ENCODE measurements around the gene ERC2.
"Not testable (repeated sequence)": the region's sequence is repeated elsewhere in the genome, so short reads cannot be mapped to it uniquely, and the experiment has no call there.

Gene ERC2

GRCh38 chr3:55532806-55533205, 935.5 kb downstream of the ERC2 start:
- FAIRE-seq: no peak

- no peak for FAIRE-seq
Measured at GRCh38 chr3:55531321-55531720, 936.9 kb downstream of the ERC2 start.

- FAIRE-seq: no peak
Measured at GRCh38 chr3:55527361-55527760, 940.9 kb downstream of the ERC2 start.

- FAIRE-seq: no peak
Measured at GRCh38 chr3:55526332-55527030, 941.8 kb downstream of the ERC2 start.

GRCh38 chr3:55525436-55525835, 942.8 kb downstream of the ERC2 start:
- FAIRE-seq: no peak

- FAIRE-seq: no peak
Measured at GRCh38 chr3:55524565-55525244, 943.6 kb downstream of the ERC2 start.

GRCh38 chr3:55523471-55523870, 944.8 kb downstream of the ERC2 start:
- no peak for FAIRE-seq

GRCh38 chr3:55521738-55522421, 946.4 kb downstream of the ERC2 start:
- no peak for FAIRE-seq

GRCh38 chr3:55521064-55521737, 947.1 kb downstream of the ERC2 start:
- no peak for FAIRE-seq

- no peak for FAIRE-seq
Measured at GRCh38 chr3:55519019-55519418, 949.2 kb downstream of the ERC2 start.

- no peak for FAIRE-seq
Measured at GRCh38 chr3:55518451-55518850, 949.8 kb downstream of the ERC2 start.

GRCh38 chr3:55516392-55517030, 951.8 kb downstream of the ERC2 start:
- FAIRE-seq: no peak

- no peak for FAIRE-seq
Measured at GRCh38 chr3:55515550-55516246, 952.6 kb downstream of the ERC2 start.

GRCh38 chr3:55514962-55515361, 953.3 kb downstream of the ERC2 start:
- FAIRE-seq: no peak

- no peak for FAIRE-seq
Measured at GRCh38 chr3:55512571-55513343, 955.5 kb downstream of the ERC2 start.

GRCh38 chr3:55511895-55512570, 956.2 kb downstream of the ERC2 start:
- no peak for FAIRE-seq

GRCh38 chr3:55508335-55508734, 959.9 kb downstream of the ERC2 start:
- FAIRE-seq: no peak

- FAIRE-seq: no peak
Measured at GRCh38 chr3:55507808-55508207, 960.5 kb downstream of the ERC2 start.

GRCh38 chr3:55505776-55506175, 962.5 kb downstream of the ERC2 start:
- FAIRE-seq: no peak

- FAIRE-seq: not testable (repeated sequence)
Measured at GRCh38 chr3:55505102-55505501, 963.2 kb downstream of the ERC2 start.

- FAIRE-seq: no peak
Measured at GRCh38 chr3:55501905-55502304, 966.4 kb downstream of the ERC2 start.
